ENCODE measurements around the gene ZNF101.

DNA sequence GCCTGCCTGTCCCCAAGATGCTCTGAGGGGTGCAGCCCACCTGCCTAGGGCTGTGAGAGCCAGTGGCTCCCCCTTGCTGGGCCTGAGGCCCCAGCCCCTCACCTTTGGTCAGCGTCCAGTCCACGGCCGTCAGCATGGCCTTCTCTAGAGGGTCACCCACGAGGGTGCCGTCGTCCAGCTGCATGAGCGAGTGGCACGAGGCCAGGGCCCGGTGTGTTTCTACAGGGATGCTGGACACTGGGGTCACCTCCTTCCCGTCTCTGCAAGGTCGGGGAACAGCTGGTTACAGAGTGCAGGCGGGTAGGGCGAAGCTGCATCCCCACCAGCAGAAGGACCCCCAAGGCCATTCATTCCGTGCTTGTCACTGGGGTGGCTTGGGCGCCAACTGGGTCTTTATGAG, 14.2 kb upstream of the ZNF101 start:
- TF ChIP-seq, protein P1, sequence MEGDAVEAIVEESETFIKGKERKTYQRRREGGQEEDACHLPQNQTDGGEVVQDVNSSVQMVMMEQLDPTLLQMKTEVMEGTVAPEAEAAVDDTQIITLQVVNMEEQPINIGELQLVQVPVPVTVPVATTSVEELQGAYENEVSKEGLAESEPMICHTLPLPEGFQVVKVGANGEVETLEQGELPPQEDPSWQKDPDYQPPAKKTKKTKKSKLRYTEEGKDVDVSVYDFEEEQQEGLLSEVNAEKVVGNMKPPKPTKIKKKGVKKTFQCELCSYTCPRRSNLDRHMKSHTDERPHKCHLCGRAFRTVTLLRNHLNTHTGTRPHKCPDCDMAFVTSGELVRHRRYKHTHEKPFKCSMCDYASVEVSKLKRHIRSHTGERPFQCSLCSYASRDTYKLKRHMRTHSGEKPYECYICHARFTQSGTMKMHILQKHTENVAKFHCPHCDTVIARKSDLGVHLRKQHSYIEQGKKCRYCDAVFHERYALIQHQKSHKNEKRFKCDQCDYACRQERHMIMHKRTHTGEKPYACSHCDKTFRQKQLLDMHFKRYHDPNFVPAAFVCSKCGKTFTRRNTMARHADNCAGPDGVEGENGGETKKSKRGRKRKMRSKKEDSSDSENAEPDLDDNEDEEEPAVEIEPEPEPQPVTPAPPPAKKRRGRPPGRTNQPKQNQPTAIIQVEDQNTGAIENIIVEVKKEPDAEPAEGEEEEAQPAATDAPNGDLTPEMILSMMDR (IDR thresholded peaks at IDR 0.05; ENCODE audit: low read depth, low read length) = no peak
- TF ChIP-seq EZH2phosphoT487 (IDR thresholded peaks at IDR 0.05; ENCODE audit: low read depth) = no peak

Measured in OCI-LY3 (cell line).